ENCODE measurements around the gene LRRC26.

The LRRC26 gene

DNA sequence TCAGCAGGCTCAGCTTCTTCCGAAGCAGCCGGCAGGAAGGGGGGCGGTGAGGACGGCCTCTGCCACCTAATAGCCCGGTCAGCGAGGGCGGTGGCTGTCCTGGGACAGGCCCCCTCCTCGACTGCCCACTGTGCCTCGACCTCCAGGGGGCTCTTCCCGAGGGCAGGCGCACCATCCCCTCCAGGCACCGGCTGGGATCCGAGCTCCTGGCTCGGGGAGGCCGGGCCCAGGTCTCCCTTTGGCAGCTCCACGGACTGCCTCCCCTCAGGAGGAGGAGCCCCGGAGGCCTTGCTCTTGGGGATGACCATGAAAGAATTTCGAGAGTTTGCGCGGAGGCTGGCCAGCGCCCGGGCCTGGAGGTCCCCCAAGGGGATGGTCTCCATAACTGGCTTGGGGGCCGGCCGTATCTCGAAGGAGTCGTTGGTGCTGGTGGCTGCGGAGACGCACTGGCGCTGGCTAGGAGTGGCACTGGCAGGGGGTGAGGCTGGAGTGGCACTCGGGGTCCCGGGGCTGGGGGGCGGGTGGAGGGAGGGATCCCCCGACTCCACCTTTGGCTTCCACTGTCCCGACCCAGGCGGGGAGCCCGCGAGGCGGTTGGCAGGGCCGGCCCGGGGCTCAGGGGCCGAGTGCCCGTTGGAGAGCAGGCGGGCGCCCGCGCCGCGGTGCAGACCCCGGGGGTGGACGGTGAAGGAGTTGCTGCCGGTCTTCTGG lies 29.7 kb upstream of the LRRC26 start:
- DNase-seq = no peak

DNA sequence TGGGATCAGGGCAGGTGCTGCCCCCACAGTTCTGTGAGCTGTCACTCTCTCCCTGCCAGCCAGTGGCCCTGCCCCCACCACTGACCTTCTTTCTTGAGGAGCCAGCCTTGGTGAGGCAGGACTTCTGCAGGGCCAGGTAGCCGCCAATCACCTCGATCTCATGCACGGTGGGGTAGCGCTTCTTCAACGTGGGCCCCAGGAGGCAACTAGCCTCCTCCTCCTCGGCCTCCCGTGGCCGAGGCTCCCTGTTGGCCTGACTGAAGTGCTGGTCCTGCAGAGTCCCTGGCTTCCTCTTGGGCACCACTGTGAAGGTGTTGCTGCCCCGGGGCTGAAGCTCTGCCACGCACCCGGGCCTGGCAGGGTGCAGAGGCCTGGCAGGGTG lies 29.0 kb upstream of the LRRC26 start:
- no peak for DNase-seq

DNA sequence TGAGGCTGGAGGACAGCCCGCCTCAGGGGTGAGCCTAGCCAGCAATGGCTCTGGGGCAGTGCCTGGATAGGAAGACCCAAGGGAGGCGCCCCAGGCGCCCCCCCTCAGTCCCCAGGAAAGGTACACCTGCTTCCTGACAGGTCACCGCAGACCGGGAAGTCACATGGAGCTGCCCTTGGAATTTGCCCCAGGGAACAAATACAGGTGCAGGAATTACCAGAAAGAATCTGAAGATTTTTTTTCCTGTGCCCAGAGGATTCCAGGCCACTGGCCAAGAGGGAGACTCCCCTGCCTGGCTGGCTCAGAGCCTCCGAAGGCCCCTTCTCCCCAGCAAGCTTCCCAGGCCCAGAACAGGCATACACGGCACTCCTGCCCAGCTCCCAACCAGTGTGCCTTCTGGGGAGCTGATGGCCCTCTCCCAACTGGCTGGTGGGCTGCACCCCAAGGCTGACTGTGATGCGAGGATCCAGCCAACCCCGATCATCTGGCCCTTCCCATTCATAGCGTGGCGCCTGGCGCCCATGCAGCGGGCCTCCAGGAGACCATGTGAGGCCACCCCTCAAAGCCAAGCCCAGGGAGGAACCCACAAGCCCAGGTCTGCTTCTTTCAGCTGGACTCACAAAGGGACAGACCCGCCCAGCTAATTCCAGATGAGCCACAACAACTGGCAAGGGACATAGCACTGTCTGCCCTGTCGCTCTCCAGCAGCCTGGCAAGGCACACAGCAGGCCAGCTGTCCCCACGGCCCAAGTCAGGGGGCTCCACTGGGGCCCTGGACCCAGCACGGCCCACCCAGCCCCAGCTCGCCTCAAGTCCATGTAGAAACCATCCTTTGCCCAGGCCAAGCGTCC lies 28.4 kb upstream of the LRRC26 start:
- DNase-seq = no peak

DNA sequence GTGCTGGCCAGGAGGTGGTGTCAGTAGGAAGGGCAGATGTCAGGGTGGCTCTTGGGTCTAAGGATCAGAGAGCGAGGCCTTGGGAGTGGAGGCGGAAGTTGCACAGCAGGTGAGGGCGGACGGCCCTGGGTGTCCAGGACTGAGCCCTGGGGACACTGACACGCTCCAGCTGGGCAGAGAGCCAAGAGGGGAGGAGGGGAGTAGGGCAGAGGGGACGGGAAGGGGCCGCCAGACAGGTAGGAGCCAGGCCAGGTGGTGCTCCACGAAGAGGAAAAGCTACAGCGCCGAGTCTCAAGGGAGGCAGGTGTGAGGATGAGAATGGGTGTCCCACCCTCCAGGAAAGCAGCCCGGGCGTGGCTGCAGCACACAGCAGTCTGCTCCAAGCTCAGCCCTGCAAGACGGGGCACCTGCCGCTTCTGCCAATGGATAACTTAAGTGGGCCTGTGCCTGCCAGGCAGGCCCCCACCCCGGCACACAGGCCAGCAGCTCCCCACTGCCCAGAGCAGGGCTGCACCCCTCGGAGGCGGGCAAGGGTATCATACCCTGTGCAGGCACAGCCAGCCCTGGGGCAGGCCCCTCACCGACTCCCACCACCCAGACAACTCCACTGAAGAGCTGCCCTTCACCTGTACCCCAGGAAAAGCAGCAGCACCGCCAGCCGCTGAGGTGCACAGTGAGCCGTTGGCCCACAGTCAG lies 25.8 kb upstream of the LRRC26 start:
- DNase-seq = no peak

DNA sequence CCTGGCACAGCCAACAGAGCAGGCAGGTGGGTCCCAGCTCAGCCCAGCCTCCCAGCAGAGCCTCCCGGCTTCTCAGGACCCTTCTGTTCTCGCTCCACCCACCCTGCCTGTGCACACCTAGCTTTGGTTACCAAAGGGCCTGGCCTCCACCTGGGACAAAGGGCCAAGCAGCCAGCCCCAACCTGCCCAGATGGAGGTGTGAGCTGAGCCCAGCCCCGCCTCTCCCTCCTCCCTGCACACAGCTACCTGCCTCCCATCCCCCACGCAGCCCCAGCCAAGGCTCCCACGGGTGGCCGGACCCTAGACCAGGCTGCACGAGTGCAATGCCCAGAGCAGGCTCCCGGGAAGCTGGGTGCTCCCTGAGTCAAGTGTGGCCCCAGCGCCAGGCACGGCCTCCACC lies 25.1 kb upstream of the LRRC26 start:
- no peak for DNase-seq

DNA sequence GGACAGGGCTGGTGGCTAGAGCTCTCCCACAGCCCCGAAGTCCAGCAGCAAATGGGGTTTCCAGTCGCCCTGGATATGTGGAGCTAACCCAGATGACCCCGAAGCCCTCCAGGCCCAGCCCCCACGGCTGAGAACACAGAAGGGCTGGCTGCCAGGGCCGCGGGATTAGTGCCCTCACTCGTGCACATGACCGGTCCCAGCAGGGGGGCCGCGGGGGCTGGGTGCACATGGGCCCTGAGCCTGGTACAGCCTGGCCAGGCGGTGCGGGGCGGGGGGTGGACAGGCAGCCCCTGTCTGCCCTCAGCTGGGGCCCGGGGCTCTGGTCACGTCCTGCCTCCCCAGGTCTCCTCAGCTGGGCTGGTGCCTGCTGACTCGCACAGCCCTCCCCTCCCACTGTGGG lies 24.5 kb upstream of the LRRC26 start:
- DNase-seq = no peak

DNA sequence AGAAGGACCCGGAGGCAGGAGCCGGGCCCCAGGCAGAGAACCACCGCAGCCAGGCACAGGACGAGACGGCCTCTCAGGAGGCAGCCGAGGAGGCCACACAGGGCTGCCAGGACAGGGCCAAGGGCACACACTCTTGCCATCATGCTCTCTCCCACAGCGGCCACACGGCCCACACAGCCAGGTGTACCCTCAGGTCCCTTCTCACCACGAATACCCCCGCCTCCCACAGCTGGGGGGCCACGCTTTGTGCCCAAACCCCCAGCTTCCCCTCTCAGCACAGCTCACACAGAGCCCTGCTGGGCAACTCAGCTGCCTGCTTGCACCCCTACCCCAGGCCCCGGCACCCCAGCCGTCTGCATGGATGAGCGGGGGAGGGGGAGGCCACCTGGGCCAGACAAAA lies 23.9 kb upstream of the LRRC26 start:
- no peak for DNase-seq

DNA sequence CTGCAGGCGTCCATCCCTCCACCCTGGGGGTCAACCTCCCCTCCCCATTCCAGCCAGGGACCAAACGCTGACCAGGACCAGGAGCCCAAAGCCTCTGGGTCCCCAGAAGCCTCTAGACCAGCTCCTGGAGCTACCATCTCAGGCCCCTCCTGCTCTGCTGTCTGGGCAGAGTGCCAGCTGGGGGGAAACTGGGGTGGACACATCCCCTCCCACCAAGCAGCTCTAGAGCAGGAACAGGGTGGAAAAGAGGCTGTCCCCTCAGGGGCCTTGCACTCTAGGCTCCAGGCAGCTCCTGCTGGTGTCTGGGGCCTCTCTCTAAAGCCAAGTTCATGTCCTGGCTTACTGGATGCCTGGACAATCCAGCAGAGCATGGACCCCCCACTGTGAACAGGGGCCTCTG lies 23.0 kb upstream of the LRRC26 start:
- no peak for DNase-seq

DNA sequence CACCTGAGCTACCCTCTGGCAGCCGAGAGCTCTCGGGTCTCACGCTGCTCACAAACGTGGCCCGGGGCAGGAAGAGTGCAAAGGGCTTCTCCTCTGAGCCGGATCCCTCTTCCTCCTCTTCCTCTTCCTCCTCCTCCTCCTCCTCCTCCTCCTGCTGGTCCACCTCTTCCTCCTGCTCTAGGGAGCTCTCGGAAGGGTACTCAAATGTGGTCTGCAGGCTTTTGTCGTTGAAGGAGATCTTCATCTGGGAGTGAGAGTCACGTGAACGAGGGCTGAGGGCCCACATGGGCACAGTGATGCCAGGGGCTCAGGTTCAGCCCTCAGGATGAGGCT lies 22.6 kb upstream of the LRRC26 start:
- no peak for DNase-seq

DNA sequence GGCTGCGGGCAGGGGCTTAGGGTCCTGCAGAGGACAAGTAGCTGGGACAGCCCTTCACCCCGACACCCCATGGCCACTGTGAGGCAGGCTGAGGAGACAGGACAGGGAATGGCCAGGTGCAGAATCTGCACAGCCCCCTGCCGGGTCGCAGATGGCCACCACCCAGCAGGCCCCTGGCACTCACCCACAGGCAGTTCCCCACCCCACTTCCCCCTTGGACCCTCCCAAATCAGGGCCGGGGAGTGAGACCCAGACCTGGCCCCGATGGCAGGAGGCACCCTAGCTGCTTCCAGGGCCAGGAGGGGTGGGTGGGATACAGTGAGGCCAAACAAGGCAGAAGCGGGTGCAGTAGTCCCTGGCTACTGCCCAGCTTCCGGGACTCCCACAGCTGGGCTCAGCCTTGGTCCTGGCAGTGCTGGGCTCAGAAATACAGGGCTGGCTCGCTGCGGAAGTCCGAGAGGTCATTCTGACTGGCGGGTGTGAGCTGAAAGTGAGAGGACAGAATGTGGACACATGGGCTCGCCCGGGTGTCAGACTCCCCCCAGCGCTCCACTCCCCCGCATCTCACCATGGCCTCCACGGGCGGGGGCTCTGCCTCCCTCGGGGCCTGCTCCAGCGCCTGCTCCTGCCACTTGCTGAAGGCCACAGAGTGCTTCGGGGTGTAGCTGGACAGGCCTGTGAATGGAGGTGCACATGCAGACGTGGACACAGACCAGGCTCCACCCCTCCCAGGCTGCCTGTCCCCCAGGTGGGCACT lies 22.0 kb upstream of the LRRC26 start:
- no peak for DNase-seq

DNA sequence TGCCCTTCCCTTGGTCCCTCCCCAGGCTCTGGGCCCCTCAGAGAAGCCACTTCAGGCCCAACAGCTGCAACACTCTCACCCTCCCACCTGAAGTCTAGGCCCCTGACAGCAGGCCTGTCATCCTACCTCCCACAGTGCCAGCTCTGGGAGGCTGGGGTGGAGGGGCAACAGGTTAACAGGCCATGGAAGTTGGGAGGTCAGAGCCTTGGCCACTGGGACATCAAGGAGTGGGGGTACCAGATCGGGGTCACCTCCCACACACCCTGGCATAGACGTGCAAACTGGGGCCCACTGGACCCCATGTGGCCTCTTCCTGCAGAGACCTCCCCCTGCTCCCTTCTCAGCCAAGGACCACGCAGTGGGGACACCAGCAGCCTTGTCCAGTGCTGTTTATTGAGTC lies 21.4 kb upstream of the LRRC26 start:
- no peak for DNase-seq

DNA sequence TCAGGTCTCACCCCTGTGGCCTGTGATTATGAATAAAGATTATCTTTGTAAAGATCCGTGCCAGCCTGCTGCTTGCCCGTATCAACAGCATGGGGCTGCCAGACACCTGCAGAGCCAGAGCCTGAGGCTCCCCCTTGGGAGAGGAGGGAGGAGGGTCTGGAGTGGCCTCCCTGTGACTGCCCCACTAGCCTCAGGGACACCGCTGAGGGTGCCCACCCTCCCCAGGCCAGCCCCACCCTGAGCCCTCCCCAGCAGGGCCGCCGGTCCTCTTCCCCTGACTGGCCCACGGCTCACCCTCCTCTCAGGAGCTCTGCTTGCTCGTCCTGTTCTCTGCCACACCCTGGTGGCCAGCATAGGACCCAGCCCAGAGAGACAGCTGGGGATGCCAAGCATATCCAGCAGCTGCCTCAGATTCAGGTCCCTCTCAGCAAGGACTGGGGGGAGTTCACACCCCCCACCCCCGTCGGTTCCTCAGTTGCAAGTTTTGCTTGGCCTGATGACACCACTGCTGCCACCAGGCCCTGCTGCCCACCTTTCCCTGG lies 20.5 kb upstream of the LRRC26 start:
- DNase-seq = no peak

DNA sequence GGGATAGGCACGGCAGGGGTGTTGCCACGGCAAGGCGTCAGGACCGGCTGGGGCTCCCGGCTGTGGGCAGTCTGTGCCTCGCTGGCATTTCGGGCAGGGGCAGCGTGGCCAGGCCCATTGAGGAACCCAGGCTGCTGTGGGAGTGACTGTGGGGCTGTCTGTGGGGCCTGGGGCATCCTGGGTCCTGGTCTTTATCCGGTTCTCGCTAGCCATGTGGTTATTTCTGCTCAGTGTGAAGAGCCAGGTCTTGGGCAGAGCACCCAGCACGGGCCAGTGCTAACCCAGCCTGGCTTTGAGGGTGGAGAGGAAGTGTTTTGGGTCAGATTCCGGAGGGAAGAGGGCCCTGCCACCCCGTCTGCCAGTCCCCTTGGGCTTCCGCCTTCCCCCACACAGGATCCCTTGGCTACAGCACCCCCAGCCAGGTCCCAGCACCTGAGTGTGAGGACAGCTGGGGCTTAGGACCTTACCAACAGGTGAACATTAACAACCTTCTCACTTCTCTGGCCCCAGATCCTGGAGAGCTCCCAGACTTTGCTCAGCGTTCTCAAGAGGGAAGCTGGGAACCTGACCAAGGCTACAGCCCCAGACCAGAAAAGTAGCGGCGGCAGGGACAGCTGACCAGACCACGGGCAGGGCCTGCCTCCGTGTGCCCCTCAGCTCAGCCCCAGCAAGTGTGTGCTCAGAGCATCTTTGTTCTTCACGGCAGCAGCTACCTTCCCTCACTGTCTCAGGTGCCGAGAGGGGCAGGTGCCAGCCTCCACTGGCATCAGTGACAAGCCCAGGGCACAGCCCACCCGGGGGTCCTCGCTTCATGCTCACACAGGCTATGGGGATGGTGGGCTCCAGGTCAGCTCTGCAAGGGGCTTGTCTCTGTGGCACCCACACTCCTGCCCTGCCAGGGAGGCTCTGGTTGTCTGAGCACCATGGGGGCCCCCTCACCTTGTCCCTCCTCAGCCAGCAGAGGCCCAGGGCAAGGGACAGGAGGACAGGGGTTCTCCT lies 19.7 kb upstream of the LRRC26 start:
- no peak for DNase-seq

DNA sequence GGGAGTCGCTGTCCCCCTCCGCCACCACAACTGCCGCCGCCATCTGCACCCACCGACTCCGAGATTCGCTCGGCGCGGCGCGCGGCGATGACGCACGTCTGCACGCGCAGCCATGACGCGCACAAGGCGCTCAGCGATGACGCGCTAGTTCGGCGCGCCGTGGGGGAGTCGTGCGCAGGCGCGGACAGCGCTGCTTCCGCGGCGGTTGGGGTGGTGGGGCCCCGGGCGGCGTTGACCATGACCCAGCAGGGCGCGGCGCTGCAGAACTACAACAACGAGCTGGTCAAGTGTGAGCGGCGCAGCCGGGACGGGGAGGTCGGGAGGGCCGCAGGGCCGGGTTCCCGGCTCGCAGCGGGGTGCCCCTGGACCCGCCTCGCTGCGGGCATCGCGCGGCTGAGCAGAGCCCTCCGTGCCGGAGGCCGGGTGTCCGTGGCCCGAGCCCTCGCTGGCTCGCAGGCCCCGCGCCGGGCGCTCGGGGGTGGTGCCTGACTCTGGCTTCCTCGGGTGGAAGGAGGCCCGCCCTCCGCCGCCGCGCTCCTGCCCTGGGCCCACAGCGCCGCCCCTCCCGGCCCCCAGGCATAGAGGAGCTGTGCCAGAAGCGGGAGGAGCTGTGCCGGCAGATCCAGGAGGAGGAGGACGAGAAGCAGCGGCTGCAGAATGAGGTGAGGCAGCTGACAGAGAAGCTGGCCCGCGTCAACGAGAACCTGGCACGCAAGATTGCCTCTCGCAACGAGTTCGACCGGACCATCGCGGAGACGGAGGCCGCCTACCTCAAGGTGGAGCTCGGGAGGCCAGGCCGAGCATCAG lies 18.8 kb upstream of the LRRC26 start, which contains the start of the genes ANAPC2 and SSNA1:
TSS of gene ANAPC2 (minus strand) at position 71 of the 807 bp plus-strand sequence. CDS start at position 43, 28 bp downstream.
TSS of gene SSNA1 (plus strand) at position 187 of the 807 bp plus-strand sequence. CDS start at position 238, 51 bp downstream.
- DNase-seq = peak; percentile 97

DNA sequence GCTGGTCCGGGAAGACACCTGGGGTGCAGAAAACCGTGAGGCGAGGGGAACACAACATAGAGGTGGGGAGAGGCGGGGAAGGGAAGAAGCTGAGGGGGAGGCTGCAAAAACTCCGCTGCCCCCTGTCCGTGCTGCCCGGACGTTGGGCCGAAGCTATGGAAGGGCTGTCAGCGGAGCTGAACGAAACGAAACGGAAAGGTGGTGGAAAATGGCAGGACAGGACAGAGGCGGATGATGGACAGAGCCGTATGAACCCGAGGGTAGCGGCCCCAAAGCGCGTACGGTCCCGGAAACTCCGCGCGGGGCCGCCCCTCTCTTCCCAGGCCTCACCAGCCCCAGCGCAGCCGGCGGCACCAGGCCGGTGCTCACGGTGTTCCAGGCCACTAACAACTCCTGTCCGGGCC lies 18.2 kb upstream of the LRRC26 start:
- DNase-seq = no peak

DNA sequence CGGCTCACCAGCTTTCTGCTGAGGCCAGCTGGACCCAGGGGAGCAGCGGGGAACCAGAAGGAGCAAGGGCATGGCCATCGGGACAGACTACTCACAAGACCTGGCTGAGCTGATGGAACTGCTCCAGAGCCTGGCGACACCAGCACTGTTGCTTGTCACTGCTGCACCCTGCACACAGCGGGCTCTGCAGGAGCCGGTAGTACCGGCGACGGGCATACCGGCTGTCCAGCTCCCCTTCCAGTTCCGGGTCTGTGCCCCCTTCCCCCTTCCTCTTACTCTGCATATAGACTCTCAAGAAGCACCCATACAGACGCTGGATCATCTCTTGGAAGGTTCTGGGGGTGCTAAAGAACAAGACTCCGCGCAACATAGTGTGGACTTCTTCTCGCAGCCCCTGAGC lies 17.5 kb upstream of the LRRC26 start:
- DNase-seq = no peak

DNA sequence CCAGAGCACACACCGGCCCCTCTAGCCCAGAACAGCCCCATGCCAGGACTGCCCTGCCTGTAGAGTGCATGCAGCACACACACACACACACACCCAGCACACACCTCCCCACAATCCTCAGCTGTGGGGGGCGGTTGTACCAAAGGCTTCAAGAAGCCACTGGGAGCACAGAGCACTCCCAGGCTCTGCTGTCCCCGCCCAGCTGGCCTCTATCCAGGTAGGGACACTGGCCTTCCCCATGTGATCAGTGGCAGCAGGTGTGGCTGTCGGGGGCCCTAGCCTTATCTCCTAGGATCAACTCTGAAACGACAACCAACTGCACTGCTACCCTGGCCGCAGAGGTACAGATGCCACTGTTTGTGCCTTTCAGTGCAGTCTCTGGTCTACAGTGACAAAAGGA lies 16.5 kb upstream of the LRRC26 start:
- no peak for DNase-seq

DNA sequence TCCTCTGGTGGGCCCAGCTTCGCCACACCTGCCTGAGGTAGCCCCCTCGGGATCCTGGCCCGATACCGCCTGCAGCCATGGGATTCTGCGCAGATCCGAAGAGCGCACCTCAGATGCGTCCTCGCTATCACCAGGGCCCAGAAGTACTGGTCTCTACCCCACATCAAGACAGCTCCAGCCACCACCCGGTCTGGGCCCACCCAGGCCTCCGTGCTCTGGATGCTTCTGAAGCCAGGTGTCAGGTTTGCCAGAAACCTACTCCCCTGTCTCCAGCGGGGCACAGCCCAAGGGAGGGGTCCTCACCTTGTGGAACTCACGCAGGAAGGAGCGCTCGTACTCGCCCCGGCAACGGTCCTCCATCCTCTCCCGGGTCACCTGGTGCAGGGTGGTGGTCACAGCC lies 16.1 kb upstream of the LRRC26 start:
- DNase-seq = no peak

DNA sequence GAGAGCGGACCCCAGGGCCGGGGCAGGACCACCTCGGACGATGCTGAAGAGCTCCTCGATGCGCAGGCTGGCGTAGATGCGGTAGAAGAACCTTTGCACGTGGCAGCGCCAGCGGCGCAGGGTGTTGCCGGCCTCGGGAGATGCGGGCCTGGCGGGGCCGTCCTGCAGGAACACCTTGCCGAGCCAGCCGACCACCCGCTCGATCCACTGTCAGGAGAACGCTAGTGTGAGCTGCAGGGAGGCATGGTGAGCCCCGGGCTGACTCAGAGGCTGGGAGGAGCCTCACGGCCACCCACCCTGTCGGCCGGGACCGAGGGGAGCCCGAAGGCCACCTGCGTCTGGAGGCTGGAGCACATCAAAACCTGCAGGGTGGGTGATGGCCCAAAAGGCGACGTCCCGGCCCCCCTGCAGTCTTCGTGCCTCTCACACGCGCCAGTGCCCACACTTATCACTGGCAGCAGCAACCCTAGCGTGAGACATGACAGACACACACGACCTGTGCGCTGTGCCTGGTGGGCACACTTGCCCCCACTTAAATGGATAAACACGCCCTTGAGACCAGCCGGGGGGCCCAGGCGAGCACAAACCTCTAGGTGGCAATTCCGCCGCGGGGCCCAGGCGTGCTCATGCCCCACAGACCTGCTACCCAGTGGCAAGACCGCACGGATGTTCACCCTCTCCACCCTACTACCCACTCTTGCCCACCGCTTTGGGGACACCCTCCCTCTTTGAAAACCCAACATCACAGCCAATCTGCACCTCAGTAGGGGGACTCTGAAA lies 15.2 kb upstream of the LRRC26 start:
- DNase-seq = no peak

All from right kidney (tissue), 1 donor.